IPS DF 19.7 (cell line): ENCODE results near the gene ATXN7L1.
"Not testable (repeated sequence)": the region's sequence is repeated elsewhere in the genome, so short reads cannot be mapped to it uniquely, and the experiment has no call there.

Experiments
- DNase-seq: peaks from one replicate; pipeline ENCODE4 v3.0.0-alpha.2; 2013; ENCODE audit warnings: low read depth, low spot score

Gene ATXN7L1

DNA sequence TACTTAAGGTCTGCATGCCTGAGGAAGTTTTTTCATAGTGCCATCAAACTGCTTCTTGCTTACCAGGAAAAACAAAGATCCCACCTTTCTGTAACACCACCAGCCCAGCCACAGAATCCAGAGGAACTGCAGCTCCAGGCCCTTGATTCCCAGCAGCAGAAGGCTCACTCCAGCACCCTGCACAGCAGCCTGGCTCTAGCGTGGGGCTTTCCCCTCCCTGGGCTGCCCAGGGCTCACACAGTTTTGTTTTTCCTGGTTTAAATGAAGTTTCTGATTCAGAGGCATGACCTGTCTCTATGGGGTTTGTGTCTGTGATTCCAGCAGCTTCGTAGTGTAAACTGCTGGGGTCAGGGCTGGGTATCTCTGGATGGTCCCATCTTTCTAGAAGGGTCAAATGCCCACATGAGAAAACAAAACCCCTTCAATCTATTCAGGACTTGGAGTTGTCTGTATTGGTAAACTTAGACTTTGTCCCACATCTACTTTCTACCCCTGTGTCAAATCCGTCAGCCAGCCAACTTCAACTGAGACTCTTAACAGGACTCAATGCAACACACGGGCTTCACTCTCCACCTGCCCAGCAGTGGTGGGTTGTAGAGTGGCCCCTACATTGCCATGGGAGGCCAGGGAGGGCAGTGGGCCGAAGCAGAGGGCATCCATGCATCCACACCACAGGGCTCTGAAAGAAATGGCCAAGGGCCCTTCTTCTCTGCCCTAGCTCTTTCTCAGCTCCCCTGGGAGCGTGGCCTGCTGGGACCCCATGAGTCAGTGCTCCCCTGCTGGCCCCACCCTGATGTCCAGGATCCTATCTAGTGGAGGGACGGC is 73.6 kb downstream of the ATXN7L1 start:
- DNase-seq = no peak

DNA sequence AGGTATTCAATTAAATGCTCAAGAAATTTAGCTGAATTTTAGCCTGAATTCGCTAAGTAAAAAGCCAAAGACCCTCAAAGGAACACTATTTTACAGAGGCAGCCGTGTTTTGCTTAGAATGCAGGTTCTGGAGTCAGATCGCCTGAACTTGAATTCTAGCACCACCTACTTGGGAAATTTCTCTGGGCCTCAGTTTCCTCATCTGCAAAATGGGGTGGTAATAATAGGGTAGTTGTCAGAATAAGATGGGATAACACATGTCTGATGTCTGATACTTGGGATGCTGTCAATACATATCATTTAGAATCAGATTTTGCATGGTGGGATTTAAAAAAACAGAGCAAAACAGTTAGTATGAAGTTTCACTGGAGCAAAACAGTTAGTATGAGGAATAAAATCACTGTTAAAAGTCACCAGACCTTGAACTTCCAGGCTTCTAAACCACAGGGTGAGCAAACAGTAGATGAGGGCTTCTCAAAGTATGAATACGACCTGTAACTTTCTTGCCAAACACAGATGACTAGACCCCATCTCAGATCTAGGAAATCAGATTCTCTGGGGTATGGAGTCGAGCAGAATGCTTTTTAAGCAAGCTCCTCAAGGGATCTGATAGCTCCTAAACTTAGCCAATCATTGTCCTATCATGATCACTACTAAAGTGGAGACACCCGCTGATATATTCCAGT is 75.4 kb downstream of the ATXN7L1 start:
- no peak for DNase-seq

DNA sequence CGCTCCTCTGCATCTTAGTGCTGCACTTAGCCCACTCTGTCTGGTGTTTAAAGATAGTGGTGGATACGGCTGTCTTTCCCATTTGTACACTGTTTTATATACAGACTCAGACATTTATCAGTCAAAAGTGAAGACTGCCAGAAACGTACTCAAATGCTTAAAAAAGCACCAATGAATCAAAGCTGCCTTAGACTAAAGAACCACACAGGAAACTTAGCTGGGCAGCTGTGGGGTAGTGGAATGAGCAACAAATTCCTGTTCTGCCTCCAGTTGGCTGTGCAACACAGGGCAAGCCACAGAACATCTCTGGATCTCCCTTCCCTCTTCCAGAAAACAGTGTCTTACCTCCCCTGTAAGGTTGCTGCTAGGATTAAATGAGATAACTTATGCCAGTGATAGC is 76.0 kb downstream of the ATXN7L1 start:
- DNase-seq = no peak

DNA sequence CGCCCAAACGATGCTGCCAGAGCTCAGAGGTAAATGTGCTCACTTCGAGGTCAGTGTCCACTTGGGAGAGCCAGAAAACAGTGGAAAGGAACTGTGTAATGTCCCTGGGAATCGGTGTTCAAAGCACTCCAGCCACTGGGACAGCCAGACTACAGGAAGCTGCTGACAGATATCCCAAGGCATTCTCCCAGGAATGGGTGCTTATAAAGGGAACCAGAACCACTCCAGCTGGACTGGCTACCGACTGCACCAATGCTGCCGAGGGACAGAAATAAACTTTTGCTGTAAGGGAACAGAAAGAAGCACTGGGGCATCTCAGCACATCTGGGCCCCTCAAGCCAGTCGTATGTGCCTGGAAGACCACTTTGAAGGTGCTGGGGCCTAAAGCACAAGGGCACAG is 76.7 kb downstream of the ATXN7L1 start:
- DNase-seq = no peak

DNA sequence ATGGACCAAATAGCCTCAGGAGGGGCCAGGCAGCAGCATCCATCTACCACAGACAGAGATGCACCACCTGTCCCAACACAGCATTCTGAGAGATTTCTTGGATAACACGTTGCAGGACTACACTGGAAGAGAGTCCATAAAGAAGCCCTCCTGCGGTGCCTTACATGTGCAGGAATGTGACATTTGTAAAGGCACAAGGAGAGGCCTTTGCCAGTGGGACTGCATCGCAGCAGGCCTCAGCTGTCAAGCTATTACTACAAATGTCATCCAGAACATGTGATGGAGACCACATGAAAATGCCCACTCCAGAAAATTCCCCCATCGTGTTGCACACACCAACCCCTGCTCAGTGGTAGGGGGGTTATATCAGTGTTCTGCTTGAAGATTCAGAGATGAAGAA is 77.4 kb downstream of the ATXN7L1 start:
- DNase-seq = peak; percentile 47

DNA sequence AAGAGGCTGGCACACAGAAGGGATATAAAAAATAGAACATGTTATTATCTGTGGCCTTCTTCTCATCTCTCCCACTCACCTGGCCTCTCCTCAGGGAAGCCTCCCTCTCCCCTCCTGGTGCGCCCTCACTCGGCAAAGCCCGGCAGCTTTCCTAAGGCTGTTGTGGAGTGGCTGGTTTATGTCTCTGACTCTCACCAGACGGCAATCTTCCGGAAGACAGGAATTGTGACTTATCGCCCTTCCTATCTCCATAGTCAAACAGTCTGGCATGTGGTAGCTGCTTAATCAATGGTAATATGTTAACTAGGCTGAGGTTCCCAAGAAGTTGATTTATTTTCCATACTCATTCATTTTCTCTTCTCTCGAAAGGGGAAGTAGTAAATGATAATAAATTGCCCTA is 78.7 kb downstream of the ATXN7L1 start:
- no peak for DNase-seq

DNA sequence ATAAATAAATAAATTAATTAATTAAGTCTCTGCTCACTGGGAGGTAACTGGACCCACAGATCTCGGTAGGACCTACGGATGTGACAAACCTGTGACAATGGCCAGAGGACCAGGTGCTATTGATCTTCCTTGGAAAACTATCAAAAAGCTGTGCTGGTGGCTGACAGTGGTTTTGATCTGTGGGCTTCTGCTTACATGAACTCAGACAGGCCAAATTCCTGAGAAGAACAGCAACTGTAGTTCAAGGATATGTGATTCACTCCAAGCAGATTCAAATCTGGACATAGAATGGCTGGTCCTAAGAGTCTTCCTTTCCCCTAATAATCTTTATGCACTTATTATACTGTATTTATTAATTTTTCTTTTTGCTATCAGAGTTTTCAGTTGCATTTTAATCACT is 80.0 kb downstream of the ATXN7L1 start:
- DNase-seq = no peak

DNA sequence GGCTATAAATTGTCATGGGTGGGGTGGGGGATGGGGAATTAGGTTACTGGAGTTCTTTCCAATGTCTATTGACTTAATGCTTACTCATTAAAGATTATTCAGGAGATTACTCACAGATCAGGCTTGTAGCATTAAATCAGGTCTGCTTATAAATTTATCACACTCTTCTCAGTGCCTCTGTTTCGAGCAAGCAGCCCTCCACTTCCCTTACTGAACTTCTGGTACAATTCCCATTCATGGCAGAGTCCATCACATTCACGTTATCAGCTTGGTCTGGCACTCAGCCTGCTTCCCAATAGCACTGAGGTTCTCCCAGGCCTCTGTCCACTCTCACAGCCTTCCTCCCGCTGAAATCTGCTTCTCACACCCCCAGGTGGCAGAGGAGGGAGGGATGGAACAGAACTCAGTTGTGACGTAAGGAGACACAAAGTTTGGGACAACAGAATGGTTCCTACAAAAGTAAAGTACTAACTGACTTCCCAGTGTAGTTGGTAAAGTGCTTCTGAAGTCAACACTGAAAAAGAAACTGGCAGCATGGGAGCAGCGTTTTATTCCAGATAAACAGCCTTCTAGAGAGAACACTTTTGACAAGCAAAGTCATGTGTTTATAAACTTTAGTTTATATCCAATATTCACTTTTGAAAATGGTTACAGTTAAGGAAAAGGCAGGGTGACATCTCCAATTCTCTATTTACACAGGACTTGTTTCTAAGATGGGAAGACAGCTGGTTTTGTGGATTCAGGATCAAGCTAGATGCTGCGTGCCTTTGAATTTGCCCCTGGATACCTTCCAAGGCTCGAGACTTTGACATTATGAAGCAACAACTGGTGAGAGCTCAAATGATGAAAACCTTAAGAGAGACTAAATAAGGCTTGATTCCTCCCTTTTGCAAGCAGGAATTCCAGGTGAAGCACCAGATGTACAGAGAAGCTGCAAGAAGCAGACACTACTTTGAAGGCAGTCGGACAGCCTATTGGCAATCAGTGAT is 81.4 kb downstream of the ATXN7L1 start:
- DNase-seq = no peak

DNA sequence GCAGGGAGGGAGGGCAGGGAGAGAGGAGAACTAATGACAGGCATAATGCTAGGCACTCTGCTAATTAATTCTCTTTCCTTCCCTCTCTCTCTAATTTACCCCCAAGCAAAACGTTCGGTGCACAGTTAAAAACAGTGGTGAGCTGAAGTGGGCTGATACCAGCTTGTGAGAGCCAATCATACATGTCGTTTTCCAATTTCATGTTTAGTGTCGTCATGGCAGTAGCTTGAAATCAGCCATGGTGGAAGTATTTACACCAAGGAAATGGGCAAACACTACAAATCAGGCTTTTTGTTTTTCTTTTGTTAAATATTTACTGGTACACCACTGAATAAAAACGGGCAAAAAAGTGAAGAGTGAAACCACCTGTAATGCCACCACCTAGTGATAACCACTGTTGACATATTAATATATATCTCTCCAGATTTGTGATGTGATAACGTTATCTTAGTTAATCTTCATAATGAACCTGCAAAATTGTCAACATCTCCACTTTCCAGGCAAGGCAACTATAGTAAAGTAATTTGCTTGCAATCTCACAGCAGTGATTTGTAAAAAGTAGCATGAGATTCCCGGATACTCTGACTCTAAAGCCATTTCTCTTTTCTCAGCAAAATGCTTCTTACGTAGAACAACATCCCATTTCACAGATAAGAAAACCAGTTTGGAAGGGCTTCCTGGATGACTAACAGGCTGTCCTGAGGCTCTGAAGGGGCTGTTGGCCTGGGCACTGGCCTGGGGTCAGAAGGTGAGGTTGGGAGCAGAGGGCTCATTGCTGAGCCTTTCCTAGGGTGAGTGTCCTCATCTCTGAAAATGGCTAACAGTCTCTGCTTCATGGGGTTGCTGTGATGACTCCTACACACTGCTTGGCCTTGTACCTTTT is 83.7 kb downstream of the ATXN7L1 start:
- no peak for DNase-seq

DNA sequence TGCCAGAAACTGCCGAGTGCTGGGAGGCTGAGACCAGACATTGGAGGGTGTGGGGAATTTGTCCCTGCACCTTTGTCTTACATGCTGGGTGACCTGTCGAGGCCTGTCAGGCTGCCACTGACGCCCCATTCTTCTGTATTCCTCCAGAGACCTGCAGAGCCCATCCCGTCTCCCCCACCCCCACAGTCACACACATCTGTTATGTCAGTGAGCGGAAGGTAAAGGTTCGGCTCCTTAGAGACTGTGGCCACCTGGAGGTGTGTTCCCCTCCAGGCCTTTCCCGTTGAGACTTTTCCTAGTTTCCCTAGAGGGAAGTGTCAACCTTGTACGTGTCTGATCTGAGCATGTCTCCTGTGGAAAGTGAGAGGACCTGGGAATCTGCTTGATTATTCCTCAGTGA is 84.5 kb downstream of the ATXN7L1 start:
- no peak for DNase-seq

DNA sequence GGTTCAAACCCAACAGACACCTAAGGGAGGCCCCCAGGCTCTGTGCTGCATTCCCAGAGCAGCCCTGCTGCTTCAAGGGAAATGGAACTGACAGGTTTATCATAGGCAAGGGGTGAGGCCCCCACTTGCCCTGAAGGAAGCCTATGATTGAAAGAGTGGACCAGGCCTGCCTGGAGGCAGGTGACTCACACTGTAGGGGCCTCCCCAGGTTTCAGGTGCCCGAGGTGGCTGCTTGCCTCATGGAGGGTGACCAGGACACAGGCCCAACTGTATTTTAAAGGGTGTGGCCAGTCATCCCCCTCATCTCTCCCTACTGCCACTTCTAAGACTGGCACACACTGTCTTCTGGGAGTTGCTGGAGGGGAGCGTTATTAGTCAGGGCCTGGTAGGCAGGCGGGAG is 85.4 kb downstream of the ATXN7L1 start:
- no peak for DNase-seq

DNA sequence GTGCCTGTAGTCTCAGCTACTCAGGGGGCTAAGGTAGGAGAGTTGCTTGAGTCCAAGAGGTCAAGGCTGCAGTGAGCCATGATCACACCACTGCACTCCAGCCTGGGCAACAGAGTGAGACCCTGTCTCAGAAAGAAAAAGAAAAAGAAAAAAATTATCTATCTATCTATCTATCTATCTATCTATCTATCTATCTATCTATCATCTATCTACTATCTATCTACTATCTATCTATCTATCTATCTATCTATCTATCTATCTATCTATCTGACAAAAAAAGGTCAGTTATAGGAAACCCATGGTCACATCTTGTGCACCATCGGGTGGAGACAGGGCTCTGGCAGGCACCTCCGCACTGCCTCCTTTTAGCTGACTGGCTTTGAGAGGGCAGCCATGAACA is 85.9 kb downstream of the ATXN7L1 start:
- DNase-seq = not testable (repeated sequence)

DNA sequence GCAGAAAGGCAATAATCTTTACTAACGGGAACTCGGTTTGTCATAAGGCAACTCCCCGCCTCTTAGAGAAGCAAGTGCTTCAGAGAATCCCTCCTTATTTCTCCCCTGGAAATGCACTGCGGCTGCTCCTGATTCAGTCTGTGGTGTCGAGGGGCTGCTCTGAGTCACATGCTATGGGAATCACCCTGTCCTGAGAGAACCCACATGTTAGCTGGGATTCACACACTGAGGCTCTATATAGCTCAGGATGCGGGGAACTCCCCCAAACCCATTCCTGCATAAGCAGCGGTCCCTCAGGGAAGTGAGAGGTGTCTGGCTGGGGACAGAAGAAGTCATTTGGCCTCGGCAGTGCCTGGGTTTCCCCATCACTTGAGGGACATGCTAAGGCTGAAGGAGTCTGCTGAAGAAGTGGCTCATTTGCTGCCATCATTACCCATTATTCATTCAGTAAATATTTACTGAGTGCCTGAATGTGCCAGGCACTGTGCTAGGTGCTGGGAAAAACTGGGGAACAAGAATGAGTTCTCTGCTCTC is 87.5 kb downstream of the ATXN7L1 start:
- no peak for DNase-seq

DNA sequence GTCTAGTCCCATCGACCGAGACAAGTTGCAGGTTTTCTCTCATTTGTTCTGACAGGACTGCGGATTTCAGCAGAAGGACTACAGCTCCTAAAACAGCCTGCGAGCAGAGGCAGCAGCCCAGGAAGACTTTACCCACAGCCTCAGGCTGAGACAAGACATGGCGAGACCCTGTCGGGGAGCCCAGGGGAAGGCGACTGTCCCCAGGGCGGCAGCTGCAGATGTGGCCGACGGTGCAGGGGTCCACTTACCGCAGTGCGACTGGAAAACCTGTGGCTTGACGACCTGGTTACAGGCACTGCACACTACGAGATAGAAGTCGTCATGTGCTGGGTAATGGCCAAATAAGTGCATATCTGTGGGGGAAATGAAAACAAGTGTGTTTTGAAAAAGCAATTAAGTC is 88.0 kb downstream of the ATXN7L1 start:
- DNase-seq = no peak

DNA sequence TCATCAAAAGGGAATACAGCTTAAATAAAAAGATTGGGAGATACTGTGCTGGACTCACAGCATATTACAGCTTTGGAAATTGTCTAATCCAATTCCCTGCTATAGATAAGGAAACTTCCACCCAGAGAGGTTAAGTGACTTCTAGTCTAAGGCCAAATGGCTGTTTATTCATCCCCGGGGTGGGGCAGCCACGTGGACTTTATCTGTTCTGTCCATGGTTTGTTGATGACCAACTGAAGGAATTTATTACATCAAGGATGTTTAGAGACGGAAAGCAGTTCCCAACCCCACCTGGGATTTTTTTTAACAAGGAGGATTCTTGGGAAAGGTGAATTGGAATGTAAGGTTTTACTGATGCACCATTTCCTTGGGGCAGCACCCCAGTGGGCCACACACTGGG is 88.6 kb downstream of the ATXN7L1 start:
- DNase-seq = no peak

DNA sequence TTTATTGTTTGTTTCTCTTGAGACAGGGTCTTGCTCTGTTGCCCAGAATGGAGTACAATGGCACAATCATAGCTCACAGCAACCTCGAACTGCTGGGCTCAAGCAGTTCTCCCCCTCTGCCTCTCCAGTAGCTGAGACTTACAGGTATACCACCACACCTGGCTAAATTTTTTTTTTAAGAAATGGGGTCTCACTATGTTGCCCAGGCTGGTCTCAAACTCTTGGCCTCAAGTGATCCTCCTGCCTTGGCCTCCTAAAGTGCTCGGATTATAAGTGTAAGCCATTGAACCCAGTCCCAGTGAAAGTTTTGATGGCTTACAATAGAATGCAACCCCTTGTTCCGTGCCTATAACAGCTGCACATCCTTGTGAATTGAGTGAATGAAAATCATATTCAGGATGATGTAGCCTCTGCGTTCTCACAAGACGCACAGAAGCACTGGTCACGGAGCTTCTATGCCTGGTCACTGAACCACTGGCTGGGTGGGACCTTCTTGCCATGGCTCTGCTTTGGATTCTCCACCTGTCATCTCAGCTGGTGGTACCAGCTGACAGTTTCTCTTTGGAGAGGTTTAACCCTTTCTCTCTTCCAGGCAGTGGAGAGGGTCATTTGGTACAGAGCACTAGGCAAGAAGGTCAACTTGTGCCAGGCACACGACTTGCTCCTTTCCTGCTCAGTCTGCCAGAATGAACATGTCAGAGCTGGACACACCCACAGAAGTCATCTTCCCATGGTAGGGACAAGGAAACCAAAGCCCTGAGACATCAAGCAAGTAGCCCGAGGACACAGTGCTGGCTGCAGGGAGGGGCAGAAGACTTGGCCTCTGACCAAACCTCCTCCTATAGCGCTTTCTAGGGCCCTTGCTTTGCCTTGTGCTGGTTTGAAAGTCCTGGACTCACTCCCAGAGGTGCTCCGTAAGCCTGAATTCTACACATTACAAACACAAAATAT is 89.6 kb downstream of the ATXN7L1 start:
- no peak for DNase-seq

DNA sequence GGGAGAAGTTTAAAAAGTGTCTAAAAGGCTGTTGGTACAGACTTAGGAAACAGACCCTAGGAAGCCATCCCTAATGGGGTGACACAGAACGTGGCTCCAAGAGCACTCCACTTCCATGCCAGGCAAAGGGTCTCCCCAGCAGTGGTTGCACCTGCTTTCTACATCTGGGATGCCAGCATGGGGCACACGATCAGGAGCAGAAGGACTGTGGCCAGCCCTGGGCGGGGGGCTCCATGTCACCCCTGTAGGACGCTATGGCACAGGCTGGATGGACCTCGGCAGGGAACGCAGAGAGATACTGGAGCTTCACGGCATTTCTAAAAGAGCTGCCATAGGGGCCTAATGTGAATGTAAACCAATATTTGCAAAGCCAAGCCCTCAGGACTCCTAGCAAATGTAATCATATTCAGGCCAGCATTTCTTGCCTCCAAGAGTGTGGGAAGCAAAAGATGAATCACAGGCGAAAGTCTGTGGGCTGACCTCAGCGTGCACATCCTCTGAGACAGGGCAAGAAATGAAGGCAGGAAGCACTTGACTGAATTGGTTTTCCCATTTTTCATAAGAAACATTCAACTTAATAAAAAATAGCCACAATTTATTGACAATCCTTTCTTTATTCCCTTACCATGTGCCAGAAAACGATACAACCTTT is 93.9 kb downstream of the ATXN7L1 start:
- DNase-seq = no peak

DNA sequence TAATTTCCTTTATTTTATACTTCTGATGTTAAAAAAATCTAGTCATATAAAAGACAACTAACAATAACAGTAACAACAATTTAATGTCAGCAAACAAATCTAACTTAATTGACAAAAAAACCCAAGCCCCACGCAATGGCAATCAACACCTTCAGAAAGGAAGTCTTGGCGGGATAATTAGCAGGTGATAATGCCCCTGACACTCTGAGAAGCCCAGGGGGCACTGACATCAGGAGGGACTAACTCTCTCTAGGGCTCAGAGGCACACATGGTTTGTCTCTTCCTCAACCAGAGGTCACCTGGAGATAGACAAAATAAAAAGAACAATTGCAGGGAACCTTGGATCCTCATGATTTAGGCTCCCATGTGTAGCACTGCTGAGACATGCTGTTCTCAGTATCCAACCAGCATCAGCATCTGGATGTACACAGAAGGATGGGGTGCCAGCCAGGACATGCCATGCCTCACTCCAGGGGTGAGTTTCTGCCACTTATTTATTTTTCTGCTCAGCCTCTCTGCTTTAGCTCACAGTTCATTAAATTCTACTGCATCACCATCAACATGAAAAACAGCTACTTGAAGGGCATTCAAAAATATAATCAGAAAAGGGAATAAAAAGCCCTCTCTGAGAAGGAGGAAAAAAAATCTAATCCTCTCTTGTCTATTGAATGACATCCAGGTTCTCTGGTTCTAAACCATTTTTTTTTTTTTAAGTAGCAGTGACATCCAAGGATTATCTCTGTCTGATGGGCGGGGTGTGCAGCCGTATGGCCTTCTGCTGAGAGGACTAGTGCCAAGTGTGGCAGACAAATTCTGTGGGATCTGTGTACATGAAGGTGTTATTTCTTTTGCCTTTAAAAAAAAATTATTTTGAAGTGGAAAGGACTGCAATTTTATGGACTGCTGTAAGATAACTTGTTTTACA is 96.3 kb downstream of the ATXN7L1 start:
- DNase-seq = no peak
